OCI-LY7 (cell line): ENCODE measurements around the gene S100A2. TPM values are rescaled to one million over a fixed set of nuclear protein-coding genes. Genes with fewer than 3 reads are reported as not detected.

Experiments
- BruUV-seq: library from RNA; stranded (reverse); fragments of 400-500 nt; replicated peaks from 2 replicates; lab custom pipeline; 2021; lab: Mats Ljungman, UMichigan
- CTCF ChIA-PET: fragments of 300-600 bp; sonication (Branson Sonifier 250); formaldehyde crosslinking; loops from one replicate; lab custom pipeline; 2022; ENCODE audit warnings: antibody characterized with exemption; ENCODE audit not compliant: unreplicated experiment; lab: Charles Lee
- POLR2A ChIA-PET: fragments of 300-600 bp; sonication (Branson Sonifier 250); formaldehyde crosslinking; loops from one replicate; lab custom pipeline; 2022; ENCODE audit warnings: antibody characterized with exemption; lab: Charles Lee
- DNase-seq: peaks from one replicate; pipeline ENCODE4 v3.0.0-alpha.2; 2015; ENCODE audit warnings: low spot score
- H2AFZ ChIP-seq: fragments of 200-600 bp; sonication (generic), shearing (Covaris generic); 2 replicates; pipeline ENCODE4 v1.6.1; 2014; ENCODE audit warnings: mild to moderate bottlenecking, antibody characterized with exemption, low read length, moderate library complexity
- H3K27ac ChIP-seq: fragments of 200-600 bp; sonication (generic); 2 replicates; pipeline ENCODE4 v1.5.1; 2014; ENCODE audit warnings: mixed run types, low read depth, mild to moderate bottlenecking, moderate library complexity, low read length, inconsistent platforms; ENCODE audit not compliant: poor library complexity, severe bottlenecking
- H3K36me3 ChIP-seq: fragments of 200-600 bp; sonication (generic); 2 replicates; pipeline ENCODE4 v1.6.1; 2014; ENCODE audit warnings: mild to moderate bottlenecking, antibody characterized with exemption, low read length, moderate library complexity, mixed read lengths; ENCODE audit not compliant: insufficient read depth
- H3K4me1 ChIP-seq: fragments of 200-600 bp; sonication (generic); 2 replicates; pipeline ENCODE4 v1.5.1; 2014; ENCODE audit warnings: mild to moderate bottlenecking, low read length; ENCODE audit not compliant: insufficient read depth, poor library complexity, severe bottlenecking
- H3K4me2 ChIP-seq: fragments of 200-600 bp; sonication (generic); 2 replicates; pipeline ENCODE4 v1.6.1; 2014; ENCODE audit warnings: mild to moderate bottlenecking, low read length
- H3K4me3 ChIP-seq: fragments of 200-600 bp; sonication (generic); 2 replicates; pipeline ENCODE4 v1.5.1; 2014; ENCODE audit warnings: mild to moderate bottlenecking, low read depth, low read length; ENCODE audit not compliant: poor library complexity, severe bottlenecking
- H3K79me2 ChIP-seq: fragments of 200-600 bp; sonication (generic); 2 replicates; pipeline ENCODE4 v1.6.1; 2016; ENCODE audit warnings: low read depth, mild to moderate bottlenecking, low read length, moderate library complexity, mixed read lengths; ENCODE audit not compliant: insufficient read depth
- H3K9me2 ChIP-seq: fragments of 200-600 bp; sonication (generic); 2 replicates; pipeline ENCODE4 v1.6.1; 2016; ENCODE audit warnings: mild to moderate bottlenecking, low read length, mixed read lengths; ENCODE audit not compliant: insufficient read depth
- H3K9me3 ChIP-seq: fragments of 200-600 bp; sonication (generic); 2 replicates; pipeline ENCODE4 v1.6.1; 2014; ENCODE audit warnings: mild to moderate bottlenecking, mixed run types, low read length, mixed read lengths
- H4K20me1 ChIP-seq: fragments of 200-600 bp; sonication (generic); 2 replicates; pipeline ENCODE4 v1.6.1; 2014; ENCODE audit warnings: mild to moderate bottlenecking, antibody characterized with exemption, low read length, moderate library complexity, mixed read lengths; ENCODE audit not compliant: insufficient read depth
- EZH2phosphoT487 ChIP-seq: fragments of 200-600 bp; sonication (generic); IDR thresholded peaks from 2 replicates; pipeline ENCODE4 v1.6.1; 2018; ENCODE audit warnings: low read depth, borderline replicate concordance, mild to moderate bottlenecking, mixed run types, antibody characterized with exemption, low read length, moderate library complexity, mixed read lengths
- intact Hi-C: fragments of 100-400 bp; cut with micrococcal nuclease; formaldehyde crosslinking; loops from one replicate; pipeline ENCODE4 v1.10.0; 2022; ENCODE audit not compliant: unreplicated experiment
- total RNA-seq, 2 experiments: library from RNA; depleted of rRNA in 1 of 2; stranded (reverse); fragments of >200 nt in 1 of 2; shearing (Covaris generic) in 1 of 2; gene quantifications; 2 replicates each; pipeline ENCODE4 v1.2.3, GENCODE V29; 2014 to 2022
- TF ChIP-seq, protein P1 (sequence below): fragments of 200-600 bp; sonication (generic); conservative IDR thresholded peaks from 2 replicates; pipeline ENCODE4 v1.5.1; 2014; ENCODE audit warnings: mild to moderate bottlenecking, antibody characterized with exemption, low read length, moderate library complexity, mixed read lengths

S100A2 gene
- total RNA-seq, 2 experiments from 2014 or later, result 1.4 TPM; not detected in 1

DNA sequence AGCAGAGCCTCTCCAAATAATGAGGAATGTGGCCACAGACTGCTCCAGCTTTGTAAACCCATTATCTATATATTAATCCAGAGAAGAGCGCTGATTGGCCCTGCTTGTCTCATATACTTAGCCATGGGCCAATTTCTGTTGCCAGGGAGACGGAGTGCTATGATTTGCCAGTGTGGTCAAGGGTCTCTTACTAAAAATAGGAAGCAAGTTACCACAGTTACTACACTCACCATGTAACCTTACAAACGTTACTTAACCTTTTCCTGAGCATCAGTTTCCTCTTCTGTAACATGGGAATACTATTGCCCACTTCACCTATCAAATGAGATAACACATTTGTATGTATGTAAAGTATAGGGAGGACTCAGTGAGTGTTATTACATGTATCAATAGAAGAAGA lies 7.7 kb upstream of the S100A2 start:
- Histone ChIP-seq H3K4me1 (peaks cover 17% of the 10 kb centered on the region), H3K4me2 (no peak overlapping the region), H3K4me3 (no peak overlapping the region), H3K36me3 (no peaks in the 10 kb centered on the region), H2AFZ (no peak overlapping the region; the same call in 1 of the 2 replicates), H3K27ac (no peak overlapping the region), H3K9me3 (no peaks in the 10 kb centered on the region), H4K20me1 (no peaks in the 10 kb centered on the region), H3K9me2 (no peaks in the 10 kb centered on the region), H3K79me2 (no peaks in the 10 kb centered on the region)
- DNase-seq, result no peak
- TF ChIP-seq EZH2phosphoT487, result no peak
- ChIA-PET POLR2A (no interaction called here), CTCF (no interaction called here)
- intact Hi-C loops, result loop anchor here (5.0 kb wide), 2 partner anchors 84 to 99 kb away; partner anchors contain the start of genes ILF2 and SNAPIN
- no TSS peak for BruUV-seq

DNA sequence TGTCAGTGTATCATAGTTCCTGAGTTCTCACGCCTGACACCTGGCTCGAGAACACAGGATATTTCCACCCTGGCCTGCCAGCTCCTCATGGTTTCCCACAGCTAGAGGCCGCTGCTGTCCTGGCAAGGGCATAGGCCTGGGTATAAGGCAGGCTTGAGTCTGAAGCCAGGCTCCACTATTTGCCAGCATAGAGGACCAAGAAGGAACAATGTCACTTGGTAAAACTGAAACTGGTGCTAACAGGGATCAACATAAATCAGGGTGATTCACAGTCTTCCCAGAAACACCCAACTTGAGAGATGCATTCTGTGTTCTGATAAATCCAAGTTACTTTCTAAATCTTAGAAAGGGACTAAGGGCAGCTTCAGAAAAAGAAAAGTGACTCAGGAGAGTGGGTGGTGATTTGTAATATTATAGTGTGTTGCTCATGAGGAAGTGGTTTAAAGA lies 6.9 kb upstream of the S100A2 start:
- POLR2A ChIA-PET, result interaction anchor here (0.5 to 1.5 kb wide), 7 partner anchors 13 to 608 kb away, joined by 3 to 6 read pairs (median 3); no protein-coding TSS in a partner anchor
- BruUV-seq, result no TSS peak
- Histone ChIP-seq H4K20me1 (no peaks in the 10 kb centered on the region), H2AFZ (peak overlapping the region; percentile 96), H3K9me2 (no peaks in the 10 kb centered on the region), H3K79me2 (no peaks in the 10 kb centered on the region), H3K27ac (no peak overlapping the region), H3K9me3 (no peaks in the 10 kb centered on the region), H3K4me3 (no peak overlapping the region), H3K4me1 (peaks cover 17% of the 10 kb centered on the region), H3K36me3 (no peaks in the 10 kb centered on the region), H3K4me2 (no peak overlapping the region)
- peak; percentile 83 for DNase-seq
- intact Hi-C loops, result loop anchor here (1.0 to 5.0 kb wide), 4 partner anchors 45 to 177 kb away; partner anchors contain the start of genes ILF2 and SNAPIN
- TF ChIP-seq, protein P1, sequence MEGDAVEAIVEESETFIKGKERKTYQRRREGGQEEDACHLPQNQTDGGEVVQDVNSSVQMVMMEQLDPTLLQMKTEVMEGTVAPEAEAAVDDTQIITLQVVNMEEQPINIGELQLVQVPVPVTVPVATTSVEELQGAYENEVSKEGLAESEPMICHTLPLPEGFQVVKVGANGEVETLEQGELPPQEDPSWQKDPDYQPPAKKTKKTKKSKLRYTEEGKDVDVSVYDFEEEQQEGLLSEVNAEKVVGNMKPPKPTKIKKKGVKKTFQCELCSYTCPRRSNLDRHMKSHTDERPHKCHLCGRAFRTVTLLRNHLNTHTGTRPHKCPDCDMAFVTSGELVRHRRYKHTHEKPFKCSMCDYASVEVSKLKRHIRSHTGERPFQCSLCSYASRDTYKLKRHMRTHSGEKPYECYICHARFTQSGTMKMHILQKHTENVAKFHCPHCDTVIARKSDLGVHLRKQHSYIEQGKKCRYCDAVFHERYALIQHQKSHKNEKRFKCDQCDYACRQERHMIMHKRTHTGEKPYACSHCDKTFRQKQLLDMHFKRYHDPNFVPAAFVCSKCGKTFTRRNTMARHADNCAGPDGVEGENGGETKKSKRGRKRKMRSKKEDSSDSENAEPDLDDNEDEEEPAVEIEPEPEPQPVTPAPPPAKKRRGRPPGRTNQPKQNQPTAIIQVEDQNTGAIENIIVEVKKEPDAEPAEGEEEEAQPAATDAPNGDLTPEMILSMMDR, result peak; percentile 95
- no peak for TF ChIP-seq EZH2phosphoT487
- CTCF ChIA-PET, result interaction anchor here (0.6 to 1.7 kb wide), 9 partner anchors 40 to 415 kb away, joined by 3 to 6 read pairs (median 3); partner anchors contain the start of genes CHTOP, JTB and S100A1

DNA sequence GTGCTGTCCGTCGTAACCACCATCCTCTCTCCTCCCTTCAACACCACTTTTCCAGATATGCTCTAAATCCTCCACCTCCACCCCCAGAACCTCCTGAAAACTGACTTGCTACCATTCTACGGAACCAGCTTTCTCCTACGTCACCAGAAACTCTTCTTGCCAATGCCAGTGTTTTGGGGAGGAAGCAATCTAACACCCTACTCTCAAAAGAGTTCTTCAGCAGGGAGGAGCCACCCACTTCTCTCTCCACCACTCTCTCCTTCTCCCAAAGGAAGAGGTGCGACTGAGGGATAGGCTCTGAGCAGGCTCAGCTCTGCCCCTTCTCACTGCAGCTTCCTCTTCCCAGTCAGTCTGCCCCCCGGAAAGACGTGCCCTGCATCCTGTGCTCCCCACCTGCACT lies 6.1 kb upstream of the S100A2 start:
- peaks cover 17% of the 10 kb centered on the region for H3K4me1 ChIP-seq
- TF ChIP-seq, protein P1, result no peak
- no peak for TF ChIP-seq EZH2phosphoT487
- no peak overlapping the region for H3K4me3 ChIP-seq
- intact Hi-C loops, result loop anchor here (1.0 to 5.0 kb wide), 4 partner anchors 46 to 178 kb away; partner anchors contain the start of genes ILF2 and SNAPIN
- ChIA-PET POLR2A (interaction anchor here (0.6 to 1.5 kb wide), 7 partner anchors 13 to 78 kb away, joined by 3 to 6 read pairs (median 3); no protein-coding TSS in a partner anchor), CTCF (interaction anchor here (0.6 to 1.7 kb wide), 9 partner anchors 32 to 415 kb away, joined by 3 to 6 read pairs (median 3); partner anchors contain the start of genes CHTOP and S100A1)
- no peaks in the 10 kb centered on the region for H3K9me3 ChIP-seq
- DNase-seq, result no peak
- H2AFZ ChIP-seq, result 0 out of 2 replicates have a peak overlapping the region, but pooled peaks have one; percentile 22
- no peaks in the 10 kb centered on the region for H3K79me2 ChIP-seq
- no peaks in the 10 kb centered on the region for H3K36me3 ChIP-seq
- H4K20me1 ChIP-seq, result no peaks in the 10 kb centered on the region
- no peak overlapping the region for H3K4me2 ChIP-seq
- BruUV-seq, result no TSS peak
- no peak overlapping the region for H3K27ac ChIP-seq
- no peaks in the 10 kb centered on the region for H3K9me2 ChIP-seq
